HTERT RPE-1 (cell line): ENCODE results near the gene FAM107A.

Experiments
- in situ Hi-C: fragments of 300-500 bp; cut with MboI; formaldehyde crosslinking; loops from 4 replicates; pipeline ENCODE4 v1.14.3; 2020; ENCODE audit warnings: low sequenced_read_pairs

Gene FAM107A

GRCh38 chr3:58568572-58569286 is 8.5 kb downstream of the FAM107A start:
- in situ Hi-C loops = no loop called here

- in situ Hi-C loops = no loop called here
These were observed 10.0 kb downstream of the FAM107A start for GRCh38 chr3:58567251-58567515.

- in situ Hi-C loops = no loop called here
These were observed 10.6 kb downstream of the FAM107A start for GRCh38 chr3:58566398-58567250.

GRCh38 chr3:58565621-58566397 is 11.4 kb downstream of the FAM107A start:
- in situ Hi-C loops = no loop called here

GRCh38 chr3:58564456-58565160 is 12.6 kb downstream of the FAM107A start:
- in situ Hi-C loops = no loop called here

GRCh38 chr3:58564054-58564453 is 13.1 kb downstream of the FAM107A start:
- in situ Hi-C loops = no loop called here

- in situ Hi-C loops = no loop called here
These were observed 13.7 kb downstream of the FAM107A start for GRCh38 chr3:58563386-58564035.

GRCh38 chr3:58562498-58562897 is 14.7 kb downstream of the FAM107A start:
- in situ Hi-C loops = no loop called here

GRCh38 chr3:58560771-58561311 is 16.4 kb downstream of the FAM107A start:
- in situ Hi-C loops = no loop called here

GRCh38 chr3:58559586-58559985 is 17.6 kb downstream of the FAM107A start:
- in situ Hi-C loops = no loop called here

GRCh38 chr3:58557491-58557890 is 19.7 kb downstream of the FAM107A start:
- in situ Hi-C loops = no loop called here

GRCh38 chr3:58556761-58557221 is 20.4 kb downstream of the FAM107A start:
- in situ Hi-C loops = no loop called here

GRCh38 chr3:58556001-58556400 is 21.2 kb downstream of the FAM107A start:
- in situ Hi-C loops = no loop called here

- in situ Hi-C loops = no loop called here
These were observed 22.0 kb downstream of the FAM107A start for GRCh38 chr3:58555203-58555602.

- in situ Hi-C loops = no loop called here
These were observed 24.2 kb downstream of the FAM107A start for GRCh38 chr3:58553003-58553402.

- in situ Hi-C loops = no loop called here
These were observed 25.5 kb downstream of the FAM107A start for GRCh38 chr3:58551636-58552180.

- in situ Hi-C loops = no loop called here
These were observed 32.6 kb downstream of the FAM107A start for GRCh38 chr3:58544541-58544940.

GRCh38 chr3:58540176-58540858 is 36.9 kb downstream of the FAM107A start:
- in situ Hi-C loops = no loop called here

- in situ Hi-C loops = no loop called here
These were observed 37.6 kb downstream of the FAM107A start for GRCh38 chr3:58539626-58540025.
